ENCODE results near the gene NOD1.

DNA sequence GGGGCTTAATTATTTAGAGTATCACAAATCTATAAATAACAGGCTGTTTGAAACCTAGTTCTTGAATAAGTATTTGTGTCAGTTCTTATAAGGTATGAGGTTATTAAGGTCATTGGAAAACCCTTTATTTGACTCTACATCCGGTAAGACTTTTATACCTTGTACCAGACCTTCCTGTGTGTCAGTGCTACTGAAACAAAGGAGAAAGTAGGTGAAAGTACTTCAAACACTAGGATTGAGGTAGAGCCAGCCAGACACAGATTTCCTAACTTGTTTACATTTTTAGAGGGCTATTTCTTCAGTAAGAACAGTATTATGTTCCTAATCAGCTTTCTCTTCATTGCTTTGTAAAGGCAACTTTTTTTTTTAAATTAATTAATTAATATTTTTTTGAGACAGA, 100.3 kb downstream of the NOD1 start:
- TF ChIP-seq, protein P1, sequence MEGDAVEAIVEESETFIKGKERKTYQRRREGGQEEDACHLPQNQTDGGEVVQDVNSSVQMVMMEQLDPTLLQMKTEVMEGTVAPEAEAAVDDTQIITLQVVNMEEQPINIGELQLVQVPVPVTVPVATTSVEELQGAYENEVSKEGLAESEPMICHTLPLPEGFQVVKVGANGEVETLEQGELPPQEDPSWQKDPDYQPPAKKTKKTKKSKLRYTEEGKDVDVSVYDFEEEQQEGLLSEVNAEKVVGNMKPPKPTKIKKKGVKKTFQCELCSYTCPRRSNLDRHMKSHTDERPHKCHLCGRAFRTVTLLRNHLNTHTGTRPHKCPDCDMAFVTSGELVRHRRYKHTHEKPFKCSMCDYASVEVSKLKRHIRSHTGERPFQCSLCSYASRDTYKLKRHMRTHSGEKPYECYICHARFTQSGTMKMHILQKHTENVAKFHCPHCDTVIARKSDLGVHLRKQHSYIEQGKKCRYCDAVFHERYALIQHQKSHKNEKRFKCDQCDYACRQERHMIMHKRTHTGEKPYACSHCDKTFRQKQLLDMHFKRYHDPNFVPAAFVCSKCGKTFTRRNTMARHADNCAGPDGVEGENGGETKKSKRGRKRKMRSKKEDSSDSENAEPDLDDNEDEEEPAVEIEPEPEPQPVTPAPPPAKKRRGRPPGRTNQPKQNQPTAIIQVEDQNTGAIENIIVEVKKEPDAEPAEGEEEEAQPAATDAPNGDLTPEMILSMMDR (IDR thresholded peaks at IDR 0.05) = no peak
- TF ChIP-seq POLR2A (IDR thresholded peaks at IDR 0.05) = no peak
